IMR-90 (cell line): ENCODE measurements around the gene MAP3K13. TPM values are rescaled to one million over a fixed set of nuclear protein-coding genes. Genes with fewer than 3 reads are reported as not detected.

Experiments used
- ATAC-seq: fragments of 200-7000 bp; cut with Tn5 transposase; 2 replicates; pipeline ENCODE4 v1.9.1; 2020; ENCODE audit warnings: low read depth, mild to moderate bottlenecking, moderate library complexity
- BruUV-seq: library from RNA; stranded (reverse); fragments of 400-500 nt; replicated peaks from 2 replicates; lab custom pipeline; 2021; lab: Mats Ljungman, UMichigan
- CTCF ChIA-PET: fragments of 300-600 bp; formaldehyde crosslinking; extraction: SDS; loops from one replicate; lab custom pipeline; 2021; ENCODE audit warnings: antibody characterized with exemption; lab: Yijun Ruan, JAX
- POLR2A ChIA-PET: fragments of 300-600 bp; sonication (Branson Sonifier 250); formaldehyde crosslinking; loops from one replicate; lab custom pipeline; 2022; ENCODE audit warnings: antibody characterized with exemption; ENCODE audit not compliant: unreplicated experiment; lab: Charles Lee
- DNase-seq: peaks from one replicate; pipeline ENCODE4 v3.0.0; 2013
- H2AFZ ChIP-seq: replicated peaks from 2 replicates; pipeline ENCODE3; 2013; ENCODE audit warnings: low read length, mild to moderate bottlenecking; ENCODE audit not compliant: poor library complexity
- H2AK5ac ChIP-seq: 2 replicates; pipeline ENCODE4 v1.6.1; 2013; ENCODE audit warnings: low read depth, low read length, inconsistent platforms
- H2AK9ac ChIP-seq: replicated peaks from 2 replicates; pipeline ENCODE3; 2013; ENCODE audit warnings: mild to moderate bottlenecking, low read depth, low read length, moderate library complexity; ENCODE audit not compliant: poor library complexity
- H2BK120ac ChIP-seq: 2 replicates; pipeline ENCODE4 v1.6.1; 2013; ENCODE audit warnings: low read depth, low read length, inconsistent platforms
- H2BK15ac ChIP-seq: 3 replicates; pipeline ENCODE4 v1.6.1; 2013; ENCODE audit warnings: low read depth, low read length, inconsistent platforms
- H2BK20ac ChIP-seq: 2 replicates; pipeline ENCODE4 v1.6.1; 2013; ENCODE audit warnings: low read depth, mild to moderate bottlenecking, inconsistent platforms, low read length, moderate library complexity
- H2BK5ac ChIP-seq: 2 replicates; pipeline ENCODE4 v1.6.1; 2013; ENCODE audit warnings: mild to moderate bottlenecking, low read depth, low read length, inconsistent platforms; ENCODE audit not compliant: poor library complexity, severe bottlenecking
- H3K14ac ChIP-seq: replicated peaks from 2 replicates; pipeline ENCODE4 v1.6.1; 2013; ENCODE audit warnings: low read depth, low read length, inconsistent platforms
- H3K18ac ChIP-seq: 2 replicates; pipeline ENCODE4 v1.6.1; 2013; ENCODE audit warnings: low read depth, low read length, control low read depth
- H3K23ac ChIP-seq: 2 replicates; pipeline ENCODE4 v1.6.1; 2013; ENCODE audit warnings: low read depth, low read length, inconsistent platforms
- H3K27ac ChIP-seq: 2 replicates; pipeline ENCODE4 v1.5.1; 2013; ENCODE audit warnings: mild to moderate bottlenecking, control low read depth, low read length; ENCODE audit not compliant: insufficient read depth
- H3K27me3 ChIP-seq: 2 replicates; pipeline ENCODE4 v1.6.1; 2013; ENCODE audit warnings: low read length; ENCODE audit not compliant: control insufficient read depth, insufficient read depth
- H3K36me3 ChIP-seq: 2 replicates; pipeline ENCODE4 v1.6.1; 2013; ENCODE audit warnings: low read length, mixed read lengths; ENCODE audit not compliant: control insufficient read depth, insufficient read depth
- H3K4ac ChIP-seq: 2 replicates; pipeline ENCODE4 v1.6.1; 2013; ENCODE audit warnings: low read depth, low read length, inconsistent platforms
- H3K4me1 ChIP-seq: 2 replicates; pipeline ENCODE4 v1.6.1; 2013; ENCODE audit warnings: low read length, mixed read lengths; ENCODE audit not compliant: control insufficient read depth, insufficient read depth
- H3K4me2 ChIP-seq: 2 replicates; pipeline ENCODE4 v1.6.1; 2013; ENCODE audit warnings: low read depth, mild to moderate bottlenecking, control low read depth, low read length, moderate library complexity
- H3K4me3 ChIP-seq: 2 replicates; pipeline ENCODE4 v1.5.1; 2013; ENCODE audit warnings: low read depth, mild to moderate bottlenecking, control low read depth, low read length, moderate library complexity; ENCODE audit not compliant: insufficient read depth
- H3K56ac ChIP-seq: 2 replicates; pipeline ENCODE4 v1.6.1; 2013; ENCODE audit warnings: low read length, inconsistent platforms; ENCODE audit not compliant: insufficient read depth; ENCODE audit errors: extremely low read depth
- H3K79me1 ChIP-seq, 2 experiments: 2 replicates each; pipeline ENCODE4 v1.6.1; 2013; ENCODE audit warnings: low read length in 2 of 2, inconsistent platforms in 1 of 2, low read depth in 1 of 2
- H3K9ac ChIP-seq: 2 replicates; pipeline ENCODE4 v1.6.1; 2013; ENCODE audit warnings: low read depth, low read length, control low read depth
- H3K9me1 ChIP-seq: 2 replicates; pipeline ENCODE4 v1.6.1; 2013; ENCODE audit warnings: low read length, inconsistent platforms; ENCODE audit not compliant: insufficient read depth
- H3K9me3 ChIP-seq: 2 replicates; pipeline ENCODE4 v1.6.1; 2013; ENCODE audit warnings: low read length; ENCODE audit not compliant: control insufficient read depth, insufficient read depth
- H4K20me1 ChIP-seq: 2 replicates; pipeline ENCODE4 v1.6.1; 2013; ENCODE audit warnings: low read length, inconsistent platforms; ENCODE audit not compliant: insufficient read depth
- H4K5ac ChIP-seq: 2 replicates; pipeline ENCODE4 v1.6.1; 2013; ENCODE audit warnings: mild to moderate bottlenecking, low read depth, low read length, control low read depth
- H4K8ac ChIP-seq, 2 experiments: 2 replicates each; pipeline ENCODE4 v1.6.1; 2013; ENCODE audit warnings: low read depth in 2 of 2, low read length in 2 of 2, control low read depth in 1 of 2, inconsistent platforms in 1 of 2
- H4K91ac ChIP-seq: 2 replicates; pipeline ENCODE4 v1.6.1; 2013; ENCODE audit warnings: low read depth, low read length, inconsistent platforms; ENCODE audit not compliant: insufficient read depth
- BHLHE40 ChIP-seq: fragments of 150-350 bp; IDR thresholded peaks from 2 replicates; pipeline ENCODE4 v1.6.1; 2016; ENCODE audit warnings: mild to moderate bottlenecking, low read depth, low read length
- CEBPB ChIP-seq: IDR thresholded peaks from 2 replicates; pipeline ENCODE4 v1.6.1; 2012; ENCODE audit warnings: low read depth, low read length, improper control_type of control experiment
- CHD1 ChIP-seq: IDR thresholded peaks from 2 replicates; pipeline ENCODE4 v1.6.1; 2012; ENCODE audit warnings: low read depth, low read length, improper control_type of control experiment
- CTCF ChIP-seq: conservative IDR thresholded peaks from 2 replicates; pipeline ENCODE4 v1.5.1; 2012; ENCODE audit warnings: mild to moderate bottlenecking, low read depth, low read length, improper control_type of control experiment
- FOS ChIP-seq: fragments of 150-350 bp; IDR thresholded peaks from 2 replicates; pipeline ENCODE4 v1.6.1; 2016; ENCODE audit warnings: low read depth, low read length
- MAFK ChIP-seq: IDR thresholded peaks from 2 replicates; pipeline ENCODE4 v1.6.1; 2012; ENCODE audit warnings: low read depth, low read length, improper control_type of control experiment
- MAZ ChIP-seq: IDR thresholded peaks from 2 replicates; pipeline ENCODE4 v1.6.1; 2012; ENCODE audit warnings: low read depth, mild to moderate bottlenecking, low read length, improper control_type of control experiment, moderate library complexity, borderline replicate concordance
- MXI1 ChIP-seq: IDR thresholded peaks from 2 replicates; pipeline ENCODE4 v1.6.1; 2012; ENCODE audit warnings: low read depth, mild to moderate bottlenecking, low read length, moderate library complexity, borderline replicate concordance
- NFE2L2 ChIP-seq: fragments of 150-350 bp; IDR thresholded peaks from 2 replicates; pipeline ENCODE4 v1.6.1; 2016; ENCODE audit warnings: low read depth, mild to moderate bottlenecking, low read length
- POLR2A ChIP-seq: IDR thresholded peaks from 2 replicates; pipeline ENCODE4 v1.6.1; 2012; ENCODE audit warnings: mild to moderate bottlenecking, low read depth, low read length
- RAD21 ChIP-seq: IDR thresholded peaks from 2 replicates; pipeline ENCODE4 v1.6.1; 2012; ENCODE audit warnings: low read length, improper control_type of control experiment
- RCOR1 ChIP-seq: IDR thresholded peaks from 2 replicates; pipeline ENCODE4 v1.6.1; 2012; ENCODE audit warnings: mild to moderate bottlenecking, low read length, improper control_type of control experiment; ENCODE audit not compliant: insufficient replicate concordance
- RFX5 ChIP-seq: IDR thresholded peaks from 2 replicates; pipeline ENCODE4 v1.8.0; 2012; ENCODE audit warnings: low read depth, mild to moderate bottlenecking, low read length, moderate library complexity
- SMC3 ChIP-seq: fragments of 150-350 bp; IDR thresholded peaks from 2 replicates; pipeline ENCODE4 v1.6.1; 2016; ENCODE audit warnings: low read depth, mild to moderate bottlenecking, antibody characterized with exemption, low read length, moderate library complexity
- WGBS, 2 experiments: methylation state at CpG; one replicate each; pipeline versions ENCODE4 v1.1.5 to v1.1.7; 2013; ENCODE audit warnings: missing lambda C conversion rate in 2 of 2; ENCODE audit not compliant: insufficient read length in 1 of 2; ENCODE audit errors: extremely low coverage in 2 of 2; 5-methylcytosine and 5-hydroxymethylcytosine counted together
- dilution Hi-C: fragments of 300-500 bp; cut with HindIII; formaldehyde crosslinking; loops from one replicate; pipeline ENCODE4 v1.14.3; 2018; ENCODE audit warnings: low sequenced_read_pairs; ENCODE audit not compliant: unreplicated experiment
- in situ Hi-C: fragments of 300-500 bp; cut with MboI; formaldehyde crosslinking; loops from 3 replicates; pipeline ENCODE4 v1.14.3; 2019; ENCODE audit warnings: low sequenced_read_pairs, inconsistent platforms, mixed read lengths
- intact Hi-C: fragments of 100-400 bp; cut with micrococcal nuclease; formaldehyde crosslinking; loops from 2 replicates; pipeline ENCODE4 v1.10.0; 2022
- polyA plus RNA-seq, 3 experiments: library from polyadenylated mRNA; depleted of rRNA; stranded (reverse); fragments of >200 nt; gene quantifications; 2 replicates each; pipeline ENCODE4 v1.2.3, GENCODE V29; 2012; ENCODE audit warnings: low replicate concordance in 1 of 3
- total RNA-seq: library from RNA; depleted of rRNA; stranded (reverse); fragments of >200 nt; gene quantifications from 2 replicates; pipeline ENCODE4 v1.2.3, GENCODE V29; 2012
- TF ChIP-seq, protein P1 (sequence below): fragments of 150-350 bp; IDR thresholded peaks from 2 replicates; pipeline ENCODE4 v1.6.1; 2016; ENCODE audit warnings: low read depth, mild to moderate bottlenecking, low read length, moderate library complexity, borderline replicate concordance
- TF ChIP-seq, protein P2 (sequence below): fragments of 150-350 bp; IDR thresholded peaks from 2 replicates; pipeline ENCODE4 v1.6.1; 2017; ENCODE audit warnings: mild to moderate bottlenecking, antibody characterized with exemption, low read length, low read depth

The MAP3K13 gene
- total and polyA plus RNA-seq, 2 of the 4 experiments (the other 2 are of a cell fraction) = 9.9 to 17.6 TPM

DNA sequence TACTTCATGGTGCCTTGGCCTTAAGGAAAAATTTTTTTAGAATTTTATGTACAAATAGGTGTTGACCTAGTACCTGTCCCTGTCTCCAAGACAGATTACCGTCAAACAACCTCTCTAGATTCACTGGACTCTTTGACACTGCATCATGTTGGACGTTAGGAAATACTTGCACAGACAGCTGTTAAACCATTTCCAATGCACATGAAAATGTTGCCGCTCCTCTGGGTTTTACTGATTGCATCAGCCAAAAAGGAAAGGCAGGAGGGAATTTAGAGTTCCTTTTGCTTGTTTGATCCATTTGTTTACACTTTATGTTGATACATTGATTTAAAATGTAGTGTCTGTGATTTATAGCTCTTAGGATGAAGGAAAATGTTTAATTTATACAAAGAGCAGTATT is 121.4 kb downstream of the MAP3K13 start:
- Histone ChIP-seq H4K20me1 (no peaks in the 10 kb centered on the region), H3K23ac (no peak overlapping the region), H3K4me1 (no peaks in the 10 kb centered on the region), H2AK5ac (no peak overlapping the region), H3K56ac (no peak overlapping the region), H2BK15ac (no peak overlapping the region), H4K8ac (no peak overlapping the region), H3K4ac (no peak overlapping the region), H4K91ac (no peak overlapping the region), H3K4me3 (no peak overlapping the region), H3K9ac (no peak overlapping the region), H3K18ac (no peak overlapping the region), H2BK5ac (no peak overlapping the region), H2BK20ac (no peak overlapping the region), H2BK120ac (no peak overlapping the region), H3K4me2 (no peak overlapping the region), H3K27me3 (no peaks in the 10 kb centered on the region), H2AK9ac (no peak overlapping the region), H3K27ac (no peak overlapping the region), H3K9me3 (no peaks in the 10 kb centered on the region), H3K79me1 (no peaks in the 10 kb centered on the region), H3K9me1 (peaks cover 5% of the 10 kb centered on the region; the same call in 1 of the 2 replicates), H2AFZ (no peak overlapping the region), H3K36me3 (peaks cover 16% of the 10 kb centered on the region), H4K5ac (no peak overlapping the region), H3K14ac (no peak overlapping the region)
- ChIA-PET CTCF (no interaction called here), POLR2A (no interaction called here)
- no CpG with 5 or more reads among the region's 3 CpGs for WGBS, 2 experiments
- DNase-seq (no peak), ATAC-seq (no peak)
- no TSS peak for BruUV-seq
- dilution Hi-C loops (no loop called here), intact Hi-C loops (no loop called here), in situ Hi-C loops (no loop called here)
- TF ChIP-seq FOS = no peak
- TF ChIP-seq CHD1 = no peak
- no peak for TF ChIP-seq SMC3
- TF ChIP-seq BHLHE40 = no peak
- TF ChIP-seq, protein P1, sequence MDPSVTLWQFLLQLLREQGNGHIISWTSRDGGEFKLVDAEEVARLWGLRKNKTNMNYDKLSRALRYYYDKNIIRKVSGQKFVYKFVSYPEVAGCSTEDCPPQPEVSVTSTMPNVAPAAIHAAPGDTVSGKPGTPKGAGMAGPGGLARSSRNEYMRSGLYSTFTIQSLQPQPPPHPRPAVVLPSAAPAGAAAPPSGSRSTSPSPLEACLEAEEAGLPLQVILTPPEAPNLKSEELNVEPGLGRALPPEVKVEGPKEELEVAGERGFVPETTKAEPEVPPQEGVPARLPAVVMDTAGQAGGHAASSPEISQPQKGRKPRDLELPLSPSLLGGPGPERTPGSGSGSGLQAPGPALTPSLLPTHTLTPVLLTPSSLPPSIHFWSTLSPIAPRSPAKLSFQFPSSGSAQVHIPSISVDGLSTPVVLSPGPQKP = no peak
- TF ChIP-seq, protein P2, sequence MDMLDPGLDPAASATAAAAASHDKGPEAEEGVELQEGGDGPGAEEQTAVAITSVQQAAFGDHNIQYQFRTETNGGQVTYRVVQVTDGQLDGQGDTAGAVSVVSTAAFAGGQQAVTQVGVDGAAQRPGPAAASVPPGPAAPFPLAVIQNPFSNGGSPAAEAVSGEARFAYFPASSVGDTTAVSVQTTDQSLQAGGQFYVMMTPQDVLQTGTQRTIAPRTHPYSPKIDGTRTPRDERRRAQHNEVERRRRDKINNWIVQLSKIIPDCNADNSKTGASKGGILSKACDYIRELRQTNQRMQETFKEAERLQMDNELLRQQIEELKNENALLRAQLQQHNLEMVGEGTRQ = no peak
- no peak for TF ChIP-seq CTCF
- no peak for TF ChIP-seq POLR2A
- no peak for TF ChIP-seq NFE2L2
- TF ChIP-seq MAFK = no peak
- no peak for TF ChIP-seq RAD21
- TF ChIP-seq RCOR1 = no peak
- TF ChIP-seq MAZ = no peak
- no peak for TF ChIP-seq CEBPB
- no peak for TF ChIP-seq MXI1
- TF ChIP-seq RFX5 = no peak
